ENCODE measurements around the gene PSMC5. TPM values are rescaled to one million over a fixed set of nuclear protein-coding genes. Genes with fewer than 3 reads are reported as not detected.
A peak's percentile ranks its signal among the peaks of the same experiment; 100 is the strongest.

Gene PSMC5
- total and polyA plus RNA-seq, 9 of the 15 experiments (the other 6 are each of a cell fraction or from before 2014, with no cell fraction given), result 89.2 to 393 (median 161) TPM

DNA sequence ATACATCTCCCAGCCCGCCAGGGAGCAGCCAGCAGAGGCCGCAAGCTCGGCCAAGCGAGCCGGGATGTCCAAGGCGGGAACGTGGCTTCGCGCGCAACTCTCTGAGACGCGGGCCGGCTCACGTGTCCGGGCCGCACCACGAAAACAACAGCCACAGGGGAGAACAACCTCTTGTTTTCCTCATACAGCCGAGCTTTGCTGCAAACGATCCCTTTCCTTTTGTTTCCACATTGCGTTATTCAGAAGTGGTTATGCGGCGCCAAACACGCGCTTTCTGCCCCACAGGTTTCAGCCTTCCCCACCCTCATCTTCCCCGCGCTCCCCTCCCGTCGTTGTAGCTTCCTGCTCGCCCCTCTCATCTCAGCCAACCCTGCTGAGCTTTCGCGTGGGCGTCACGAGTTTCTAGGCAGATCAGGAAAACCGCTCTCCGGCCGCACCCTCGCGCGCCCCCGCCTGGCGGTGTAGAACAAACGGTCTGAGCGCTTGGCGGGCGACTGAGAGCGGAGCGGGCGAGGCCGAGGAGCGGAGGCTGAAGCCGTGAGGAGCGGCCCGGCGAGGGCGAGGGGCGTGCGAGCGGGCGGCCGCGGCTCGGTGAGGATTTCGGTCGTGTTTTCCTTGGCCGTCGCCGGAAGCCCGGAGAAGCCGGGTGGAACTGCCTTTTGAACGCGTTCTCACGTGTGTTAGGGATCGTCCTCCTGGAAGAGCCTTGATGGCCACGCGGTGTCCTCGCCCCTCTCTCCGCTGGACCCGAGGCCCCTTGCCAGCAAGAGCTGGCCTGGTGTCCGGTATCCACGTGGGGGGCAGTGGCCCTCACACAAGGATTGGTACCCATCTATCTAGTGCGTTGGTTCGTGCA, 21.8 kb downstream of the PSMC5 start (continued):
- TF ChIP-seq, protein P1, sequence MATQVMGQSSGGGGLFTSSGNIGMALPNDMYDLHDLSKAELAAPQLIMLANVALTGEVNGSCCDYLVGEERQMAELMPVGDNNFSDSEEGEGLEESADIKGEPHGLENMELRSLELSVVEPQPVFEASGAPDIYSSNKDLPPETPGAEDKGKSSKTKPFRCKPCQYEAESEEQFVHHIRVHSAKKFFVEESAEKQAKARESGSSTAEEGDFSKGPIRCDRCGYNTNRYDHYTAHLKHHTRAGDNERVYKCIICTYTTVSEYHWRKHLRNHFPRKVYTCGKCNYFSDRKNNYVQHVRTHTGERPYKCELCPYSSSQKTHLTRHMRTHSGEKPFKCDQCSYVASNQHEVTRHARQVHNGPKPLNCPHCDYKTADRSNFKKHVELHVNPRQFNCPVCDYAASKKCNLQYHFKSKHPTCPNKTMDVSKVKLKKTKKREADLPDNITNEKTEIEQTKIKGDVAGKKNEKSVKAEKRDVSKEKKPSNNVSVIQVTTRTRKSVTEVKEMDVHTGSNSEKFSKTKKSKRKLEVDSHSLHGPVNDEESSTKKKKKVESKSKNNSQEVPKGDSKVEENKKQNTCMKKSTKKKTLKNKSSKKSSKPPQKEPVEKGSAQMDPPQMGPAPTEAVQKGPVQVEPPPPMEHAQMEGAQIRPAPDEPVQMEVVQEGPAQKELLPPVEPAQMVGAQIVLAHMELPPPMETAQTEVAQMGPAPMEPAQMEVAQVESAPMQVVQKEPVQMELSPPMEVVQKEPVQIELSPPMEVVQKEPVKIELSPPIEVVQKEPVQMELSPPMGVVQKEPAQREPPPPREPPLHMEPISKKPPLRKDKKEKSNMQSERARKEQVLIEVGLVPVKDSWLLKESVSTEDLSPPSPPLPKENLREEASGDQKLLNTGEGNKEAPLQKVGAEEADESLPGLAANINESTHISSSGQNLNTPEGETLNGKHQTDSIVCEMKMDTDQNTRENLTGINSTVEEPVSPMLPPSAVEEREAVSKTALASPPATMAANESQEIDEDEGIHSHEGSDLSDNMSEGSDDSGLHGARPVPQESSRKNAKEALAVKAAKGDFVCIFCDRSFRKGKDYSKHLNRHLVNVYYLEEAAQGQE (IDR thresholded peaks at IDR 0.05; ENCODE audit: borderline replicate concordance), result peak; percentile 50; the same call in 1 of the 2 replicates
- TF ChIP-seq, protein P1 (CRISPR knock-in tag; IDR thresholded peaks at IDR 0.05; ENCODE audit: low read depth), result 0 out of 2 replicates have a peak, but pooled peaks have one; percentile 23
- no peak for TF ChIP-seq THRA (IDR thresholded peaks at IDR 0.05)
- no peak for TF ChIP-seq SFPQ (IDR thresholded peaks at IDR 0.05; ENCODE audit: low read depth, low read length)
- no peak for TF ChIP-seq KAT8 (IDR thresholded peaks at IDR 0.05; ENCODE audit: low read depth)
- no peak for TF ChIP-seq SETDB1 (IDR thresholded peaks at IDR 0.05; ENCODE audit: low read length)
- no peak for TF ChIP-seq EZH2 (IDR thresholded peaks at IDR 0.05; ENCODE audit: borderline replicate concordance, low read depth, low read length)
- no peak for TF ChIP-seq ZNF212 (CRISPR knock-in tag; IDR thresholded peaks at IDR 0.05)
- no peak for TF ChIP-seq NR1H2 (CRISPR knock-in tag; IDR thresholded peaks at IDR 0.05)
- peak; percentile 12; the same call in 1 of the 2 replicates for TF ChIP-seq KLF16 (IDR thresholded peaks at IDR 0.05)
- TF ChIP-seq ZKSCAN8 (CRISPR knock-in tag; IDR thresholded peaks at IDR 0.05), result no peak; the same call in 1 of the 2 replicates
- no peak for TF ChIP-seq ZNF699 (CRISPR knock-in tag; IDR thresholded peaks at IDR 0.05; ENCODE audit: insufficient replicate concordance)
- TF ChIP-seq PHF20 (IDR thresholded peaks at IDR 0.05; ENCODE audit: partially characterized antibody), result no peak
- TF ChIP-seq, protein P2, sequence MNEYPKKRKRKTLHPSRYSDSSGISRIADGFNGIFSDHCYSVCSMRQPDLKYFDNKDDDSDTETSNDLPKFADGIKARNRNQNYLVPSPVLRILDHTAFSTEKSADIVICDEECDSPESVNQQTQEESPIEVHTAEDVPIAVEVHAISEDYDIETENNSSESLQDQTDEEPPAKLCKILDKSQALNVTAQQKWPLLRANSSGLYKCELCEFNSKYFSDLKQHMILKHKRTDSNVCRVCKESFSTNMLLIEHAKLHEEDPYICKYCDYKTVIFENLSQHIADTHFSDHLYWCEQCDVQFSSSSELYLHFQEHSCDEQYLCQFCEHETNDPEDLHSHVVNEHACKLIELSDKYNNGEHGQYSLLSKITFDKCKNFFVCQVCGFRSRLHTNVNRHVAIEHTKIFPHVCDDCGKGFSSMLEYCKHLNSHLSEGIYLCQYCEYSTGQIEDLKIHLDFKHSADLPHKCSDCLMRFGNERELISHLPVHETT (CRISPR knock-in tag; conservative IDR thresholded peaks at IDR 0.05 in 1 of 2, IDR thresholded peaks at IDR 0.05 in 1 of 2), result peak in 1 of 2 experiments; percentile 81; a peak in 2 of 4 replicates

Data from K562 (cell line).